Measurements from ENCODE around the gene CREBBP. TPM values are rescaled to one million over a fixed set of nuclear protein-coding genes. Genes with fewer than 3 reads are reported as not detected.

CREBBP gene
- total and polyA plus RNA-seq, 9 of the 15 experiments (the other 6 are each of a cell fraction or from before 2014, with no cell fraction given) = 0.70 to 24.8 (median 5.6) TPM

DNA sequence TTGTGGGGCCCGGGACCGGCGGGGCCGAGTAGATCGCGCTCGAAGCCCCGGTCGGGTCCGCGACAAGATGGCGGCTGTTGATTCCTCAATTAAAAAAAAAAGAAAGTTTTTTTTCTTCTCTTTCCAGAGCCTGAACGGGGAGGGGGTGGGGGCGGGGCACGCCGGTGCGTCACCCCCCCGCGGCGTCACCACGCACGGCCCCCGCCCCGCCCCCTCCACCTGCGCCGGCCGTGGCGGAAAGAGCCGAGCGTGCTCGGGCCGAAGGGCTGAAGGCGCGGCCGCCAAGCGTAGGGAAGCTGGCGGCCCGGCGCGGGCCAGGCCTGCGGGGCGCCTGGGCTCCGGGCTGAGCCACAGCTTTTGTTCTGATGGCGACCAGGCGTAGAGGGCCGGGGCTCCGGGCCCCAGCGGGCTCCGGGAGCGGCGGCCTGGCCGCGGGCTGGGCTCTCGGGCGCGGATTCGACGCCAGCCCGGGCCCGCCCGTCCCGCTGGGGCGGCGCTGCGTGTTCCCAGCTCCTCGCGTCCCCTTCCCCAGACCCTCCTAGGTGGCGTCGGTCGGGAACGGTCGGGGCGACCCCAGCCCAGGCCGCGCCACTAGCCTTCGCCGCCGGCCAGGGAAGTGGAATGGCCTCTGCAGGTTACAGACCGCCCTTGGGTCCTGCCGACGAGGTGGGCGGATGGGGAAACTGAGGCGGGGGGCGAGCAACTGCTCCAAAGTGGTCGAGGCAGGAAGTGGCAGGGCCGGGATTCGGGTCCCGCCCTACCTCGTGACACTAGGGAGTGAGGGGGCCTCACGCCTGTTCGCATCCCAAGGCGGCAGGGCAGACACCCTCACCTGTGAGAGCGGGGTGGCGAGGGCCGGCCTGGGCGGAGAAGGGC, at the start of gene CREBBP (continued):
- no peak for TF ChIP-seq ZNF766 (CRISPR knock-in tag; conservative IDR thresholded peaks at IDR 0.05)
- no peak for TF ChIP-seq FOXJ2 (tag; IDR thresholded peaks at IDR 0.05)
- no peak for TF ChIP-seq ZNF165 (CRISPR knock-in tag; IDR thresholded peaks at IDR 0.05; ENCODE audit: borderline replicate concordance)
- TF ChIP-seq HMG20B (CRISPR knock-in tag; IDR thresholded peaks at IDR 0.05) = no peak
- TF ChIP-seq ETV6 (IDR thresholded peaks at IDR 0.05; ENCODE audit: borderline replicate concordance in 1 of 2, low read depth in 2 of 2, low read length in 1 of 2) = no peak
- no peak for TF ChIP-seq ETV6 (CRISPR knock-in tag; IDR thresholded peaks at IDR 0.05; ENCODE audit: borderline replicate concordance)
- TF ChIP-seq ZNF217 (CRISPR knock-in tag; IDR thresholded peaks at IDR 0.05) = no peak
- TF ChIP-seq, protein P1, sequence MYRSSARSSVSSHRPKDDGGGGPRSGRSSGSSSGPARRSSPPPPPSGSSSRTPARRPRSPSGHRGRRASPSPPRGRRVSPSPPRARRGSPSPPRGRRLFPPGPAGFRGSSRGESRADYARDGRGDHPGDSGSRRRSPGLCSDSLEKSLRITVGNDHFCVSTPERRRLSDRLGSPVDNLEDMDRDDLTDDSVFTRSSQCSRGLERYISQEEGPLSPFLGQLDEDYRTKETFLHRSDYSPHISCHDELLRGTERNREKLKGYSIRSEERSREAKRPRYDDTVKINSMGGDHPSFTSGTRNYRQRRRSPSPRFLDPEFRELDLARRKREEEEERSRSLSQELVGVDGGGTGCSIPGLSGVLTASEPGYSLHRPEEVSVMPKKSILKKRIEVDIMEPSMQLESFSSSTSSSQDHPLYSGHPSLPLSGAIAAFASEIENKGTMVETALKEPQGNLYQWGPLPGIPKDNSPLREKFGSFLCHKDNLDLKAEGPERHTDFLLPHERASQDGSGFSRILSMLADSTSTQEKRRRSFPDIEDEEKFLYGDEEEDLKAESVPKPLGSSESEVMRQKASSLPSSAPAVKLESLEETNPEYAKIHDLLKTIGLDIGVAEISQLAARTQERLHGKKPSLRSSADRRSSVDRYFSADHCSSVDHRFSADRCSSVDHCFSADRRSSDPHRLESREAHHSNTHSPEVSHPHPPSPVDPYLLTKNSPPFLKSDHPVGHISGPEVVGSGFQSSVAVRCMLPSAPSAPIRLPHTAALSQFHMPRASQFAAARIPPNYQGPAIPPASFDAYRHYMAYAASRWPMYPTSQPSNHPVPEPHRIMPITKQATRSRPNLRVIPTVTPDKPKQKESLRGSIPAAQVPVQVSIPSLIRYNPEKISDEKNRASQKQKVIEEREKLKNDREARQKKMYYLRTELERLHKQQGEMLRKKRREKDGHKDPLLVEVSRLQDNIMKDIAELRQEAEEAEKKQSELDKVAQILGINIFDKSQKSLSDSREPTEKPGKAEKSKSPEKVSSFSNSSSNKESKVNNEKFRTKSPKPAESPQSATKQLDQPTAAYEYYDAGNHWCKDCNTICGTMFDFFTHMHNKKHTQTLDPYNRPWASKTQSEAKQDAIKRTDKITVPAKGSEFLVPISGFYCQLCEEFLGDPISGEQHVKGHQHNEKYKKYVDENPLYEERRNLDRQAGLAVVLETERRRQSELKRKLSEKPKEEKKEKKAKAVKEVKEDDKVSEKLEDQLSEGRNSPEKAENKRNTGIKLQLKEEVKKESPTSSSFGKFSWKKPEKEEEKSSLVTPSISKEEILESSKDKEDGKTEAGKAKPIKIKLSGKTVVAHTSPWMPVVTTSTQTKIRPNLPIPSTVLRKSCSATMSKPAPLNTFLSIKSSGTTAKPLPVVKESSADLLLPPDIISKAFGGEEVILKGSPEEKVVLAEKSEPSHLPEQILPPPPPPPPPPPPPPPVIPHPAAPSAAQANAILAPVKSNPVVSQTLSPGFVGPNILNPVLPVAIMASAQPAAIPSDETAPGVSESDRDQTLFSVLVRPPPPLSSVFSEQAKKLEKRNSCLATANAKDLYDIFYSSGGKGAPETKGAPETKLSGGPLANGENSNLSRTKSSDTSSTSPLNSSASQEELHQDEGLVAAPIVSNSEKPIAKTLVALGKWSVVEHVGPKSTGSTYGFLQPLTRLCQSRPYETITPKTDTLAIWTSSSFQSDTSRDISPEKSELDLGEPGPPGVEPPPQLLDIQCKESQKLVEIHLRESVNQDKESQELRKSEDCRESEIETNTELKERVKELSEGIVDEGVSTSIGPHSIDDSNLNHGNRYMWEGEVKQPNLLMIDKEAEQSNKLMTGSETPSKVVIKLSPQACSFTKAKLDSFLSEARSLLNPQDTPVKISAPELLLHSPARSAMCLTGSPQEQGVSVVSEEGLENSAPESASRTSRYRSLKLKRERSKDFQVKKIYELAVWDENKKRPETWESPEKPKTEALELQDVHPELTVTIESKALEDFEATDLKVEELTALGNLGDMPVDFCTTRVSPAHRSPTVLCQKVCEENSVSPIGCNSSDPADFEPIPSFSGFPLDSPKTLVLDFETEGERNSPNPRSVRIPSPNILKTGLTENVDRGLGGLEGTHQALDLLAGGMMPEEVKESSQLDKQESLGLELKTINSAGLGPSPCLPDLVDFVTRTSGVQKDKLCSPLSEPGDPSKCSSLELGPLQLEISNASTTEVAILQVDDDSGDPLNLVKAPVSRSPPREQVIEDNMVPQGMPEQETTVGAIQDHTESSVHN (IDR thresholded peaks at IDR 0.05; ENCODE audit: borderline replicate concordance in 1 of 2, low read depth in 1 of 2) = no peak
- TF ChIP-seq ZNF175 (CRISPR knock-in tag; IDR thresholded peaks at IDR 0.05; ENCODE audit: low read depth) = no peak
- no peak for TF ChIP-seq RCOR1 (IDR thresholded peaks at IDR 0.05; ENCODE audit: borderline replicate concordance in 1 of 2, low read depth in 2 of 2, low read length in 2 of 2)
- TF ChIP-seq ZSCAN29 (IDR thresholded peaks at IDR 0.05) = no peak
- TF ChIP-seq GABPB1 (CRISPR knock-in tag; IDR thresholded peaks at IDR 0.05) = no peak
- no peak for TF ChIP-seq PHB2 (IDR thresholded peaks at IDR 0.05; ENCODE audit: low read depth)
- no peak for TF ChIP-seq ELF4 (CRISPR knock-in tag; IDR thresholded peaks at IDR 0.05)
- TF ChIP-seq PTTG1 (tag; IDR thresholded peaks at IDR 0.05; ENCODE audit: low read depth) = no peak
- TF ChIP-seq ZNF644 (tag; IDR thresholded peaks at IDR 0.05; ENCODE audit: low read depth) = 0 out of 2 replicates have a peak, but pooled peaks have one; percentile 39
- TF ChIP-seq POLR2A (conservative IDR thresholded peaks at IDR 0.05) = no peak; the same call in 1 of the 2 replicates
- TF ChIP-seq NR4A1 (CRISPR knock-in tag; IDR thresholded peaks at IDR 0.05) = no peak
- TF ChIP-seq NR4A1 (tag; IDR thresholded peaks at IDR 0.05) = no peak
- TF ChIP-seq, protein P2, sequence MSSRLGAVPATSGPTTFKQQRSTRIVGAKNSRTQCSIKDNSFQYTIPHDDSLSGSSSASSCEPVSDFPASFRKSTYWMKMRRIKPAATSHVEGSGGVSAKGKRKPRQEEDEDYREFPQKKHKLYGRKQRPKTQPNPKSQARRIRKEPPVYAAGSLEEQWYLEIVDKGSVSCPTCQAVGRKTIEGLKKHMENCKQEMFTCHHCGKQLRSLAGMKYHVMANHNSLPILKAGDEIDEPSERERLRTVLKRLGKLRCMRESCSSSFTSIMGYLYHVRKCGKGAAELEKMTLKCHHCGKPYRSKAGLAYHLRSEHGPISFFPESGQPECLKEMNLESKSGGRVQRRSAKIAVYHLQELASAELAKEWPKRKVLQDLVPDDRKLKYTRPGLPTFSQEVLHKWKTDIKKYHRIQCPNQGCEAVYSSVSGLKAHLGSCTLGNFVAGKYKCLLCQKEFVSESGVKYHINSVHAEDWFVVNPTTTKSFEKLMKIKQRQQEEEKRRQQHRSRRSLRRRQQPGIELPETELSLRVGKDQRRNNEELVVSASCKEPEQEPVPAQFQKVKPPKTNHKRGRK (tag; IDR thresholded peaks at IDR 0.05) = no peak

All from K562 (cell line).